HCT116 (cell line): ENCODE results near the gene NDUFAF7. TPM values are rescaled to one million over a fixed set of nuclear protein-coding genes. Genes with fewer than 3 reads are reported as not detected.

Experiments
- ATAC-seq: fragments of 200-7000 bp; cut with Tn5 transposase; 2 replicates; pipeline ENCODE4 v1.9.1; 2020; ENCODE audit warnings: mild to moderate bottlenecking, moderate library complexity
- BruUV-seq: library from RNA; stranded (reverse); fragments of 400-500 nt; replicated peaks from 2 replicates; lab custom pipeline; 2021; lab: Mats Ljungman, UMichigan
- CTCF ChIA-PET: fragments of 300-600 bp; sonication (Branson Sonifier 250); formaldehyde crosslinking; loops from one replicate; lab custom pipeline; 2021; ENCODE audit warnings: antibody characterized with exemption; lab: Charles Lee
- POLR2A ChIA-PET: fragments of 300-600, 350-600 bp; sonication (Branson Sonifier 250); formaldehyde crosslinking; loops from one replicate; lab custom pipeline; 2021; ENCODE audit warnings: antibody characterized with exemption; lab: Charles Lee
- RAD21 ChIA-PET, 2 experiments: fragments of 300-600 bp; sonication (Branson Sonifier 250); formaldehyde crosslinking; loops; one replicate each; lab custom pipeline; 2023; ENCODE audit warnings: low total read pairs in 2 of 2; ENCODE audit not compliant: uncharacterized antibody in 2 of 2, unreplicated experiment in 2 of 2, low non-redundant PET in 1 of 2; lab: Charles Lee
- DNase-seq: peaks from one replicate; pipeline ENCODE4 v3.0.0-alpha.2; 2010; ENCODE audit warnings: low read depth, low spot score
- H2AFZ ChIP-seq: fragments of 200-600 bp; shearing (Covaris generic), sonication (generic); 2 replicates; pipeline ENCODE4 v1.6.1; 2017; ENCODE audit warnings: low read depth, mixed run types, mixed read lengths, antibody characterized with exemption, low read length; ENCODE audit not compliant: poor library complexity, severe bottlenecking
- H3K27ac ChIP-seq: 2 replicates; pipeline ENCODE4 v1.5.1; 2012; ENCODE audit warnings: low read depth, low read length
- H3K27me3 ChIP-seq: fragments of 200-600 bp; sonication (generic); 2 replicates; pipeline ENCODE4 v1.6.1; 2016; ENCODE audit warnings: mixed run types, low read length, mixed read lengths; ENCODE audit not compliant: insufficient read depth
- H3K36me3 ChIP-seq, 2 experiments: fragments of 200-500 bp in 1 of 2; fragments of 200-600 bp in 1 of 2; sonication (Bioruptor generic) in 1 of 2; sonication (generic) in 1 of 2; 2 replicates each; pipeline versions ENCODE4 v1.5.1 to v1.6.1; 2014 to 2016; ENCODE audit warnings: low read length in 2 of 2, inconsistent platforms in 1 of 2, mixed read lengths in 1 of 2, mixed run types in 1 of 2; ENCODE audit not compliant: insufficient read depth in 2 of 2, control insufficient read depth in 1 of 2
- H3K4me1 ChIP-seq, 2 experiments: fragments of 200-600 bp in 1 of 2; sonication (generic) in 1 of 2; 2 replicates each; pipeline versions ENCODE4 v1.5.1 to v1.6.1; 2012 to 2017; ENCODE audit warnings: low read length in 2 of 2, inconsistent platforms in 1 of 2, mild to moderate bottlenecking in 1 of 2, mixed read lengths in 1 of 2, mixed run types in 1 of 2, moderate library complexity in 1 of 2; ENCODE audit not compliant: insufficient read depth in 2 of 2, control insufficient read depth in 1 of 2
- H3K4me2 ChIP-seq: fragments of 200-600 bp; sonication (generic); 2 replicates; pipeline ENCODE4 v1.6.1; 2017; ENCODE audit warnings: mixed run types, low read length, mixed read lengths
- H3K4me3 ChIP-seq, 2 experiments: fragments of 200-600 bp in 1 of 2; sonication (generic) in 1 of 2; replicated peaks in 1 of 2; 2 replicates each; pipeline ENCODE4 v1.5.1; 2011 to 2016; ENCODE audit warnings: low read length in 2 of 2, control low read depth in 1 of 2, low read depth in 1 of 2, mild to moderate bottlenecking in 1 of 2, mixed read lengths in 1 of 2, mixed run types in 1 of 2
- H3K79me2 ChIP-seq: fragments of 200-600 bp; sonication (generic); 2 replicates; pipeline ENCODE4 v1.6.1; 2017; ENCODE audit warnings: mild to moderate bottlenecking, mixed run types, low read length, moderate library complexity, mixed read lengths; ENCODE audit not compliant: insufficient read depth
- H3K9ac ChIP-seq: fragments of 200-600 bp; sonication (generic); 2 replicates; pipeline ENCODE4 v1.6.1; 2016; ENCODE audit warnings: low read length, mixed read lengths
- H3K9me2 ChIP-seq: fragments of 200-600 bp; sonication (generic), shearing (Covaris generic); 2 replicates; pipeline ENCODE4 v1.6.1; 2017; ENCODE audit warnings: mixed run types, mild to moderate bottlenecking, moderate library complexity; ENCODE audit not compliant: insufficient read depth
- H3K9me3 ChIP-seq, 2 experiments: fragments of 200-500 bp in 1 of 2; fragments of 200-600 bp in 1 of 2; sonication (Bioruptor generic) in 1 of 2; sonication (generic) in 1 of 2; 2 replicates each; pipeline ENCODE4 v1.6.1; 2014 to 2017; ENCODE audit warnings: low read length in 2 of 2, mixed read lengths in 2 of 2, inconsistent platforms in 1 of 2, low read depth in 1 of 2, mild to moderate bottlenecking in 1 of 2, mixed run types in 1 of 2, moderate library complexity in 1 of 2; ENCODE audit not compliant: control insufficient read depth in 1 of 2, insufficient read depth in 1 of 2
- H4K20me1 ChIP-seq: fragments of 200-600 bp; sonication (generic), shearing (Covaris generic); 2 replicates; pipeline ENCODE4 v1.6.1; 2017; ENCODE audit warnings: mixed run types, mild to moderate bottlenecking, moderate library complexity; ENCODE audit not compliant: insufficient read depth
- CEBPB ChIP-seq: IDR thresholded peaks from 2 replicates; pipeline ENCODE4 v1.6.1; 2012; ENCODE audit warnings: low read depth
- EGR1 ChIP-seq: IDR thresholded peaks from 2 replicates; pipeline ENCODE4 v1.6.1; 2012; ENCODE audit warnings: low read depth
- ELF1 ChIP-seq: IDR thresholded peaks from 2 replicates; pipeline ENCODE4 v1.6.1; 2012; ENCODE audit warnings: low read depth, borderline replicate concordance
- EZH2 ChIP-seq: fragments of 200-600 bp; sonication (generic); IDR thresholded peaks from 2 replicates; pipeline ENCODE4 v1.6.1; 2017; ENCODE audit warnings: antibody characterized with exemption, mixed run types
- EZH2phosphoT487 ChIP-seq: fragments of 200-600 bp; IDR thresholded peaks from 2 replicates; pipeline ENCODE4 v1.6.1; 2018; ENCODE audit warnings: antibody characterized with exemption, borderline replicate concordance
- FOSL1 ChIP-seq: IDR thresholded peaks from 2 replicates; pipeline ENCODE4 v1.6.1; 2012; ENCODE audit warnings: low read depth
- POLR2A ChIP-seq: IDR thresholded peaks from 2 replicates; pipeline ENCODE4 v1.7.0; 2011; ENCODE audit warnings: borderline replicate concordance; ENCODE audit not compliant: insufficient read depth, insufficient read length; ENCODE audit errors: extremely low read depth
- POLR2AphosphoS5 ChIP-seq: IDR thresholded peaks from 2 replicates; pipeline ENCODE4 v1.6.1; 2011; ENCODE audit warnings: mild to moderate bottlenecking, low read depth, low read length, moderate library complexity
- RAD21 ChIP-seq: IDR thresholded peaks from 2 replicates; pipeline ENCODE4 v1.6.1; 2012; ENCODE audit warnings: low read depth, mild to moderate bottlenecking
- REST ChIP-seq: IDR thresholded peaks from 2 replicates; pipeline ENCODE4 v1.6.1; 2012; ENCODE audit warnings: low read depth
- SRF ChIP-seq: IDR thresholded peaks from 2 replicates; pipeline ENCODE4 v1.6.1; 2012; ENCODE audit warnings: low read depth
- TCF7L2 ChIP-seq: IDR thresholded peaks from 2 replicates; pipeline ENCODE4 v1.7.0; 2011; ENCODE audit warnings: borderline replicate concordance, inconsistent platforms; ENCODE audit not compliant: insufficient read depth, insufficient read length; ENCODE audit errors: extremely low read depth
- YY1 ChIP-seq: IDR thresholded peaks from 2 replicates; pipeline ENCODE4 v1.6.1; 2011; ENCODE audit warnings: low read length, low read depth, moderate library complexity, mild to moderate bottlenecking; ENCODE audit not compliant: insufficient replicate concordance; ENCODE audit errors: extremely low read depth
- ZFX ChIP-seq: fragments of 450-650 bp; IDR thresholded peaks from 2 replicates; pipeline ENCODE4 v1.6.1; 2017
- ZNF274 ChIP-seq: fragments of 200-500 bp; sonication (Bioruptor generic); IDR thresholded peaks from 2 replicates; pipeline ENCODE4 v1.6.1; 2014; ENCODE audit warnings: mild to moderate bottlenecking, low read depth, low read length, inconsistent platforms
- intact Hi-C: fragments of 100-400 bp; cut with micrococcal nuclease; formaldehyde crosslinking; loops from 2 replicates; pipeline ENCODE4 v1.10.0; 2022
- total RNA-seq: library from RNA; stranded (reverse); gene quantifications from one replicate; pipeline ENCODE4 v1.2.1, GENCODE V29; 2021; ENCODE audit not compliant: unreplicated experiment
- TF ChIP-seq, protein P1 (sequence below): IDR thresholded peaks from 2 replicates; pipeline ENCODE4 v1.6.1; 2011; ENCODE audit warnings: mild to moderate bottlenecking, low read length, moderate library complexity; ENCODE audit not compliant: insufficient replicate concordance; ENCODE audit errors: extremely low read depth

NDUFAF7 gene
- total RNA-seq, 1 experiment from 2014 or later: 21.6 TPM

DNA sequence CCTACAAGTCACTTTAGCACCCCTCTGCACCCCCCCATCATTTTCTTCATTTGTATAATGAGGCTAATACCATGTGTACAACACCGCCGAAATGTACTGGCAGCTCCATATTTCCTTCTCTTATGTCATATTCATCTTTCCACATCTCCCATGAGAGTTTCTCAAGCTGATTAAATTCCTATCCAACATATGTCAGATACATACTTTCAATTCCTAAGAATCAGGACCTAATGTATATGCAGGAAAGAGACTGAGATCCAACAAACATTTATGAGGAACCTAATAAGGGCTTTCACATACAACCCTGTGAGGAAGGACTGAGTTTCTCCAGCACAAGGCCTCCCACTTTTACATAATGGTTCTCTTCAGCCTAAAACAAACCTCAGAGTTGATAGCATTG is 51.3 kb downstream of the NDUFAF7 start:
- Histone ChIP-seq H4K20me1 (no peaks in the 10 kb centered on the region), H3K79me2 (no peaks in the 10 kb centered on the region), H3K9ac (no peak overlapping the region), H3K27me3 (no peaks in the 10 kb centered on the region), H3K4me2 (no peak overlapping the region), H3K27ac (no peak overlapping the region), H3K36me3 (0 out of 4 replicates have a peak, but pooled peaks cover 0 to 2% of the 10 kb centered on the region in 2 experiments), H3K9me3 (no peaks in the 10 kb centered on the region), H3K9me2 (no peaks in the 10 kb centered on the region), H2AFZ (no peak overlapping the region), H3K4me1 (peaks cover 0 to 7% of the 10 kb centered on the region in 2 experiments; a peak in 2 of 4 replicates), H3K4me3 (no peak overlapping the region)
- ChIA-PET CTCF (no interaction called here), POLR2A (no interaction called here), RAD21 (no interaction called here)
- DNase-seq (no peak), ATAC-seq (no peak)
- no TSS peak for BruUV-seq
- TF ChIP-seq RAD21: no peak
- TF ChIP-seq TCF7L2: no peak
- TF ChIP-seq EGR1: no peak
- intact Hi-C loops: loop anchor here (10.0 kb wide), 1 partner anchor 592 kb away; no protein-coding TSS in a partner anchor

GRCh38 chr2:37283207-37283606 is 51.7 kb downstream of the NDUFAF7 start:
- Histone ChIP-seq H3K27ac (no peak overlapping the region), H2AFZ (no peak overlapping the region), H3K9me2 (no peaks in the 10 kb centered on the region), H3K9me3 (no peaks in the 10 kb centered on the region), H3K79me2 (no peaks in the 10 kb centered on the region), H3K4me3 (no peak overlapping the region), H3K4me1 (peaks cover 0 to 7% of the 10 kb centered on the region in 2 experiments; a peak in 2 of 4 replicates), H3K36me3 (0 out of 4 replicates have a peak, but pooled peaks cover 0 to 2% of the 10 kb centered on the region in 2 experiments), H3K4me2 (no peak overlapping the region), H3K9ac (no peak overlapping the region), H3K27me3 (no peaks in the 10 kb centered on the region), H4K20me1 (no peaks in the 10 kb centered on the region)
- ChIA-PET CTCF (no interaction called here), POLR2A (no interaction called here), RAD21 (no interaction called here)
- intact Hi-C loops: loop anchor here (10.0 kb wide), 1 partner anchor 592 kb away; no protein-coding TSS in a partner anchor
- ATAC-seq (no peak; the same call in 1 of the 2 replicates), DNase-seq (no peak)
- BruUV-seq: no TSS peak
- TF ChIP-seq POLR2A (no peak), YY1 (no peak), FOSL1 (no peak), EZH2 (no peak), TCF7L2 (no peak), ELF1 (no peak), SRF (no peak), CEBPB (no peak), POLR2AphosphoS5 (no peak), REST (no peak), EZH2phosphoT487 (no peak), ZNF274 (no peak), ZFX (no peak)
- TF ChIP-seq, protein P1, sequence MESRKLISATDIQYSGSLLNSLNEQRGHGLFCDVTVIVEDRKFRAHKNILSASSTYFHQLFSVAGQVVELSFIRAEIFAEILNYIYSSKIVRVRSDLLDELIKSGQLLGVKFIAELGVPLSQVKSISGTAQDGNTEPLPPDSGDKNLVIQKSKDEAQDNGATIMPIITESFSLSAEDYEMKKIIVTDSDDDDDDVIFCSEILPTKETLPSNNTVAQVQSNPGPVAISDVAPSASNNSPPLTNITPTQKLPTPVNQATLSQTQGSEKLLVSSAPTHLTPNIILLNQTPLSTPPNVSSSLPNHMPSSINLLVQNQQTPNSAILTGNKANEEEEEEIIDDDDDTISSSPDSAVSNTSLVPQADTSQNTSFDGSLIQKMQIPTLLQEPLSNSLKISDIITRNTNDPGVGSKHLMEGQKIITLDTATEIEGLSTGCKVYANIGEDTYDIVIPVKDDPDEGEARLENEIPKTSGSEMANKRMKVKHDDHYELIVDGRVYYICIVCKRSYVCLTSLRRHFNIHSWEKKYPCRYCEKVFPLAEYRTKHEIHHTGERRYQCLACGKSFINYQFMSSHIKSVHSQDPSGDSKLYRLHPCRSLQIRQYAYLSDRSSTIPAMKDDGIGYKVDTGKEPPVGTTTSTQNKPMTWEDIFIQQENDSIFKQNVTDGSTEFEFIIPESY: no peak
